A673 (cell line): ENCODE data around the gene DPH2.

Experiments
- CTCF ChIP-seq: fragments of 300-800, 200-600 bp; sonication (generic); conservative IDR thresholded peaks from 2 replicates; pipeline ENCODE4 v1.5.1; 2017; ENCODE audit warnings: low read depth, mild to moderate bottlenecking, antibody characterized with exemption, low read length, moderate library complexity, mixed read lengths
- EZH2 ChIP-seq: fragments of 200-600 bp; sonication (generic); IDR thresholded peaks from 2 replicates; pipeline ENCODE4 v1.6.1; 2017; ENCODE audit warnings: borderline replicate concordance, low read depth, mild to moderate bottlenecking, mixed read lengths, antibody characterized with exemption, low read length; ENCODE audit not compliant: poor library complexity, severe bottlenecking

GRCh38 chr1:44015206-44015605, 45.4 kb downstream of the DPH2 start:
- no peak for TF ChIP-seq CTCF
- no peak for TF ChIP-seq EZH2
